Measurements from ENCODE around the gene TES. TPM values are rescaled to one million over a fixed set of nuclear protein-coding genes. Genes with fewer than 3 reads are reported as not detected.
A peak's percentile ranks its signal among the peaks of the same experiment; 100 is the strongest.

TES gene
- total RNA-seq, 1 experiment from 2014 or later: 207 TPM

DNA sequence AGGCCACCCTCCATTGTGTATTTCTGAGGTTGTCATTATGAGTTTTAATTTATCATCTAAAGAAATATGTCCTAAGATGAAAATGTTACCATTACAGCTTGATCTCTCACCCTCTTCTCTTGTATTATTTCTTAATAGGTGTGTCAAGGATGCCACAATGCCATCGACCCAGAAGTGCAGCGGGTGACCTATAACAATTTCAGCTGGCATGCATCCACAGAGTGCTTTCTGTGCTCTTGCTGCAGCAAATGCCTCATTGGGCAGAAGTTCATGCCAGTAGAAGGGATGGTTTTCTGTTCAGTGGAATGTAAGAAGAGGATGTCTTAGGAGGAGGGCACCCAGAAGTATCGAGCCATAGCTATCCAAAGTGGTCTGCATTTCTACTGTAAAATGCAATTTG lies 46.8 kb downstream of the TES start:
- H3K36me3 ChIP-seq (ENCODE audit: control insufficient read depth, insufficient read depth, low read length): no peaks in the 10 kb centered on the region
- POLR2A ChIA-PET: no interaction called here
- Mint-ChIP-seq H3K36me3 (ENCODE audit: insufficient read depth, unreplicated experiment) (peaks cover 84% of the 10 kb centered on the region), H3K27me3 (ENCODE audit: insufficient read depth, unreplicated experiment) (no peaks in the 10 kb centered on the region), H3K4me1 (ENCODE audit: low read depth, unreplicated experiment) (peaks cover 16% of the 10 kb centered on the region), H3K4me3 (ENCODE audit: unreplicated experiment) (no peak overlapping the region), H3K9me3 (ENCODE audit: unreplicated experiment) (no peaks in the 10 kb centered on the region), H3K27ac (ENCODE audit: unreplicated experiment) (no peak overlapping the region)
- TF ChIP-seq, protein P1, sequence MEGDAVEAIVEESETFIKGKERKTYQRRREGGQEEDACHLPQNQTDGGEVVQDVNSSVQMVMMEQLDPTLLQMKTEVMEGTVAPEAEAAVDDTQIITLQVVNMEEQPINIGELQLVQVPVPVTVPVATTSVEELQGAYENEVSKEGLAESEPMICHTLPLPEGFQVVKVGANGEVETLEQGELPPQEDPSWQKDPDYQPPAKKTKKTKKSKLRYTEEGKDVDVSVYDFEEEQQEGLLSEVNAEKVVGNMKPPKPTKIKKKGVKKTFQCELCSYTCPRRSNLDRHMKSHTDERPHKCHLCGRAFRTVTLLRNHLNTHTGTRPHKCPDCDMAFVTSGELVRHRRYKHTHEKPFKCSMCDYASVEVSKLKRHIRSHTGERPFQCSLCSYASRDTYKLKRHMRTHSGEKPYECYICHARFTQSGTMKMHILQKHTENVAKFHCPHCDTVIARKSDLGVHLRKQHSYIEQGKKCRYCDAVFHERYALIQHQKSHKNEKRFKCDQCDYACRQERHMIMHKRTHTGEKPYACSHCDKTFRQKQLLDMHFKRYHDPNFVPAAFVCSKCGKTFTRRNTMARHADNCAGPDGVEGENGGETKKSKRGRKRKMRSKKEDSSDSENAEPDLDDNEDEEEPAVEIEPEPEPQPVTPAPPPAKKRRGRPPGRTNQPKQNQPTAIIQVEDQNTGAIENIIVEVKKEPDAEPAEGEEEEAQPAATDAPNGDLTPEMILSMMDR (IDR thresholded peaks at IDR 0.05; ENCODE audit: insufficient read depth in 1 of 2, low read depth in 1 of 2, low read length in 1 of 2, severe bottlenecking in 1 of 2, unreplicated experiment in 1 of 2): no peak
- H3K27me3 ChIP-seq (replicated peaks; ENCODE audit: control insufficient read depth, insufficient read depth, low read length): no peaks in the 10 kb centered on the region
- CTCF ChIA-PET: interaction anchor here (1.0 to 2.4 kb wide), 2 partner anchors 326 to 332 kb away, joined by 3 to 8 read pairs; no protein-coding TSS in a partner anchor
- BruUV-seq (replicated peaks): no TSS peak
- intact Hi-C loops (cut with micrococcal nuclease; ENCODE audit: unreplicated experiment): no loop called here
- no peak for DNase-seq
- no peak overlapping the region for H3K4me3 ChIP-seq (ENCODE audit: low read depth, low read length)
- H3K9me3 ChIP-seq: no peaks in the 10 kb centered on the region
- peaks cover 12% of the 10 kb centered on the region for H3K4me1 ChIP-seq

DNA sequence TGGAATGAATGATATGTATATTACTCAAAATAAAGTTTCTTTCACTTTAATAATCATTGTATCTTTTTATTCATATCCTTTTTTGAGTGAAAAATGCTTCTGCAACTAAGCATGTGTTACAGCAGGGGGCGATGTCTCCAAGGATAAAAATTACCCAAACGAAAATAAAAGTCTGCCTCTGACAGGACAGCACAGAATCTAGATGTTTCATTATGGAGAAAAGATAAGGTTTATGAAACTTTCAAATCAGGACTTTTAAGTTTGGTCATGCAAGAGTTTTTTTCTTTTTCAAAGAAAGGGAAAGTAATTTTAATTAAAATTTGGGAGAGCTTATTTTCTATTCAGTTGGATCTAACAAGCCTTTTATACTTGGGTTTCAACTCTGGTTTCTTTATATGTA lies 48.4 kb downstream of the TES start:
- no TSS peak for BruUV-seq (replicated peaks)
- Histone ChIP-seq H3K4me3 (ENCODE audit: low read depth, low read length) (no peak overlapping the region), H3K9me3 (no peaks in the 10 kb centered on the region), H3K4me1 (peaks cover 12% of the 10 kb centered on the region), H3K27me3 (replicated peaks; ENCODE audit: control insufficient read depth, insufficient read depth, low read length) (no peaks in the 10 kb centered on the region), H3K36me3 (ENCODE audit: control insufficient read depth, insufficient read depth, low read length) (no peaks in the 10 kb centered on the region)
- Mint-ChIP-seq H3K4me1 (ENCODE audit: low read depth, unreplicated experiment) (peaks cover 17% of the 10 kb centered on the region), H3K9me3 (ENCODE audit: unreplicated experiment) (no peaks in the 10 kb centered on the region), H3K4me3 (ENCODE audit: unreplicated experiment) (no peak overlapping the region), H3K27me3 (ENCODE audit: insufficient read depth, unreplicated experiment) (no peaks in the 10 kb centered on the region), H3K36me3 (ENCODE audit: insufficient read depth, unreplicated experiment) (peaks cover 69% of the 10 kb centered on the region), H3K27ac (ENCODE audit: unreplicated experiment) (no peak overlapping the region)
- intact Hi-C loops (cut with micrococcal nuclease; ENCODE audit: unreplicated experiment): loop anchor here (1.0 to 2.0 kb wide), 6 partner anchors 83 to 551 kb away; no protein-coding TSS in a partner anchor
- peak in 1 of 2 experiments; percentile 55 for DNase-seq
- POLR2A ChIA-PET: no interaction called here
- CTCF ChIA-PET: interaction anchor here (2.4 kb wide), 1 partner anchor 330 kb away, joined by 8 read pairs; no protein-coding TSS in a partner anchor
- TF ChIP-seq, protein P1 (IDR thresholded peaks at IDR 0.05; ENCODE audit: insufficient read depth in 1 of 2, low read depth in 1 of 2, low read length in 1 of 2, severe bottlenecking in 1 of 2, unreplicated experiment in 1 of 2): peak; percentile 72 to 83

DNA sequence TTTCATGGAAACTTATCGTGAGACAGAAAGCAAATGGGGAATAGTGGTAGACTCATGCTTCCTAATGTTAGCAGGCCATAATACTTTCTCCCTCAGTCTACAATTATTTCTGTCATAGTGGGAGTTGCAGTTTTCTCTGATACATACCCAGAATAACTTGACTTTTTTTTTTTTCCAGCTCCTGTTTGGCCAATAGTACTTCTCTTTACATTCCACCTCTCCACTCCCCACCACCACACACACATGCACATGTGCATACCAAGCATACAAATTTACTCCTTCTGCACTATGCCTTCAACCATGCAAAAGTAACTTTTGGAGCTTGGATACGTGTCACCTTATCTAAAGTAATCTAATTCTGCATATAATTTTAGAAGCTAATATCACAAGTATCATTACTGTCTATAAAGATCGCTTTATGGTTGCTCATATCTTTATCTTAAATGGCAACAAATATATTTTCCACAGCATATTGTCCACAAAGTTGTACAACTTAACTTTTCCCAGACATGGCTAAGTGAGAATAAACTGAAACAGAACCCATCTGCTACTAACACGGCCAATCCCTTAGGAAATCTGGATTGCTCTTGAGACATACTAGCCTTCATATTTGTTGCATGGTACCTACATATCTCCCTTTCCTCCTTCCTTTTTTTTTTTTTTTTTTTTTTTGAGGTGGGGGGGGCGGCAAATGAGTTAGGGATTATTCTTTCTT lies 49.0 kb downstream of the TES start:
- ChIA-PET CTCF (interaction anchor here (0.7 to 2.4 kb wide), 4 partner anchors 47 to 329 kb away, joined by 3 to 8 read pairs (median 4); no protein-coding TSS in a partner anchor), POLR2A (no interaction called here)
- Mint-ChIP-seq H3K36me3 (ENCODE audit: insufficient read depth, unreplicated experiment) (peaks cover 64% of the 10 kb centered on the region), H3K9me3 (ENCODE audit: unreplicated experiment) (no peaks in the 10 kb centered on the region), H3K27ac (ENCODE audit: unreplicated experiment) (no peak overlapping the region), H3K4me3 (ENCODE audit: unreplicated experiment) (no peak overlapping the region), H3K4me1 (ENCODE audit: low read depth, unreplicated experiment) (peaks cover 17% of the 10 kb centered on the region), H3K27me3 (ENCODE audit: insufficient read depth, unreplicated experiment) (no peaks in the 10 kb centered on the region)
- DNase-seq: no peak
- H3K9me3 ChIP-seq: no peaks in the 10 kb centered on the region
- H3K4me1 ChIP-seq: peaks cover 12% of the 10 kb centered on the region
- H3K27me3 ChIP-seq (replicated peaks; ENCODE audit: control insufficient read depth, insufficient read depth, low read length): no peaks in the 10 kb centered on the region
- no TSS peak for BruUV-seq (replicated peaks)
- TF ChIP-seq, protein P1 (IDR thresholded peaks at IDR 0.05; ENCODE audit: insufficient read depth in 1 of 2, low read depth in 1 of 2, low read length in 1 of 2, severe bottlenecking in 1 of 2, unreplicated experiment in 1 of 2): no peak
- intact Hi-C loops (cut with micrococcal nuclease; ENCODE audit: unreplicated experiment): loop anchor here (2.0 kb wide), 2 partner anchors 87 to 179 kb away; no protein-coding TSS in a partner anchor
- no peak overlapping the region for H3K4me3 ChIP-seq (ENCODE audit: low read depth, low read length)
- no peaks in the 10 kb centered on the region for H3K36me3 ChIP-seq (ENCODE audit: control insufficient read depth, insufficient read depth, low read length)
